Measurements from ENCODE around the gene ADISSP.

- no peak for TF ChIP-seq CTCF (conservative IDR thresholded peaks at IDR 0.05; ENCODE audit: low read depth, low read length)
- TF ChIP-seq EZH2 (IDR thresholded peaks at IDR 0.05; ENCODE audit: borderline replicate concordance, low read depth, low read length, poor library complexity, severe bottlenecking) = no peak
These were observed 28.3 kb downstream of the ADISSP start for GRCh38 chr20:3739054-3739925.
